HepG2 (cell line): Measurements from ENCODE around the gene KRTAP1-5. TPM values are rescaled to one million over a fixed set of nuclear protein-coding genes. Genes with fewer than 3 reads are reported as not detected.

Source experiments
- AKAP8 ChIP-seq: sonication (generic); formaldehyde crosslinking; IDR thresholded peaks from 2 replicates; pipeline ENCODE4 v1.5.1; 2020; ENCODE audit warnings: mild to moderate bottlenecking, missing genetic modification reagents
- HNF4G ChIP-seq, 2 experiments: sonication (generic) in 1 of 2; formaldehyde crosslinking in 1 of 2; IDR thresholded peaks; 2 replicates each; pipeline versions ENCODE4 v1.4.0 to v1.6.1; 2011 to 2020; ENCODE audit warnings: borderline replicate concordance in 2 of 2, low read depth in 2 of 2, mild to moderate bottlenecking in 2 of 2, low read length in 1 of 2, missing genetic modification reagents in 1 of 2, moderate library complexity in 1 of 2
- HNRNPL ChIP-seq: fragments of 200-400 bp; formaldehyde crosslinking; IDR thresholded peaks from 2 replicates; pipeline ENCODE4 v1.6.1; 2017; ENCODE audit warnings: mild to moderate bottlenecking, low read depth, low read length
- IRF1 ChIP-seq: sonication (generic); formaldehyde crosslinking; IDR thresholded peaks from 2 replicates; pipeline ENCODE4 v1.4.0; 2020; ENCODE audit warnings: low read depth, mild to moderate bottlenecking, missing genetic modification reagents
- NFIB ChIP-seq: sonication (generic); formaldehyde crosslinking; IDR thresholded peaks from 2 replicates; pipeline ENCODE4 v1.9.0; 2021; ENCODE audit warnings: missing genetic modification reagents, mild to moderate bottlenecking, borderline replicate concordance
- PRDM4 ChIP-seq: sonication (generic); formaldehyde crosslinking; IDR thresholded peaks from 2 replicates; pipeline ENCODE4 v1.9.0; 2021; ENCODE audit warnings: missing genetic modification reagents, borderline replicate concordance
- RBFOX2 ChIP-seq: fragments of 200-400 bp; formaldehyde crosslinking; IDR thresholded peaks from 2 replicates; pipeline ENCODE4 v1.6.1; 2017; ENCODE audit warnings: low read depth, mild to moderate bottlenecking, low read length
- REL ChIP-seq: sonication (generic); formaldehyde crosslinking; conservative IDR thresholded peaks from 2 replicates; pipeline ENCODE4 v1.8.0; 2022; ENCODE audit warnings: mild to moderate bottlenecking, missing genetic modification reagents, moderate library complexity
- SNRNP70 ChIP-seq: fragments of 200-400 bp; formaldehyde crosslinking; IDR thresholded peaks from 2 replicates; pipeline ENCODE4 v1.6.1; 2017; ENCODE audit warnings: mild to moderate bottlenecking, low read depth, low read length, moderate library complexity
- SOX5 ChIP-seq: IDR thresholded peaks from 2 replicates; pipeline ENCODE4 v1.6.1; 2016; ENCODE audit warnings: borderline replicate concordance
- ZBTB3 ChIP-seq: sonication (generic); formaldehyde crosslinking; IDR thresholded peaks from 2 replicates; pipeline ENCODE4 v1.4.0; 2020; ENCODE audit warnings: low read depth, mild to moderate bottlenecking, moderate library complexity, missing genetic modification reagents, borderline replicate concordance
- ZNF20 ChIP-seq: sonication (generic); formaldehyde crosslinking; IDR thresholded peaks from 2 replicates; pipeline ENCODE4 v1.4.0; 2020; ENCODE audit warnings: mild to moderate bottlenecking, moderate library complexity, missing genetic modification reagents
- ZNF383 ChIP-seq: sonication (generic); formaldehyde crosslinking; IDR thresholded peaks from 2 replicates; pipeline ENCODE4 v1.4.0; 2020; ENCODE audit warnings: missing genetic modification reagents, mild to moderate bottlenecking, borderline replicate concordance
- ZNF558 ChIP-seq: sonication (generic); formaldehyde crosslinking; IDR thresholded peaks from 2 replicates; pipeline ENCODE4 v1.9.0; 2022; ENCODE audit warnings: mild to moderate bottlenecking, missing genetic modification reagents, borderline replicate concordance
- ZNF580 ChIP-seq: IDR thresholded peaks from 2 replicates; pipeline ENCODE4 v1.6.1; 2016; ENCODE audit warnings: low read depth, borderline replicate concordance
- ZNF598 ChIP-seq: sonication (generic); formaldehyde crosslinking; IDR thresholded peaks from 2 replicates; pipeline ENCODE4 v1.5.1; 2020; ENCODE audit warnings: mild to moderate bottlenecking, missing genetic modification reagents, borderline replicate concordance
- ZNF678 ChIP-seq: sonication (generic); formaldehyde crosslinking; IDR thresholded peaks from 2 replicates; pipeline ENCODE4 v1.4.0; 2020; ENCODE audit warnings: mild to moderate bottlenecking, missing genetic modification reagents
- ZNF720 ChIP-seq: sonication (generic); formaldehyde crosslinking; IDR thresholded peaks from 2 replicates; pipeline ENCODE4 v1.4.0; 2020; ENCODE audit warnings: missing genetic modification reagents
- ZNF761 ChIP-seq: sonication (generic); formaldehyde crosslinking; conservative IDR thresholded peaks from 2 replicates; pipeline ENCODE4 v1.4.0; 2020; ENCODE audit warnings: mild to moderate bottlenecking, missing genetic modification reagents
- ZNF792 ChIP-seq: IDR thresholded peaks from 2 replicates; pipeline ENCODE4 v1.6.1; 2016
- polyA plus RNA-seq, 8 experiments: library from polyadenylated mRNA; depleted of rRNA in 3 of 8; stranded (reverse) in 7 of 8; unstranded in 1 of 8; fragments of >200 nt; fragmentation: Illumina TruSeq in 4 of 8; extraction: Trizol in 4 of 8; gene quantifications; 2 replicates each; pipeline versions ENCODE4 v1.2.1 to v1.2.3, GENCODE V29; 2011 to 2016; ENCODE audit warnings: low read depth in 4 of 8, missing spikeins in 1 of 8, mixed read lengths in 1 of 8; ENCODE audit not compliant: insufficient read depth in 1 of 8
- total RNA-seq, 5 experiments: library from RNA; depleted of rRNA; stranded (reverse); fragments of >200 nt; fragmentation: Illumina TruSeq; extraction: Trizol; gene quantifications; 2 replicates each; pipeline ENCODE4 v1.2.3, GENCODE V29; 2016; ENCODE audit warnings: low read depth in 1 of 5
- TF ChIP-seq, protein P1 (sequence below): IDR thresholded peaks from 2 replicates; pipeline ENCODE4 v1.6.1; 2016; ENCODE audit warnings: mild to moderate bottlenecking, missing biosample characterization, missing genetic modification reagents
- TF ChIP-seq, protein P2 (sequence below): sonication (generic); formaldehyde crosslinking; IDR thresholded peaks from 2 replicates; pipeline ENCODE4 v1.4.0; 2020; ENCODE audit warnings: mild to moderate bottlenecking, missing genetic modification reagents, borderline replicate concordance
- TF ChIP-seq, protein P3 (sequence below): sonication (generic); formaldehyde crosslinking; IDR thresholded peaks from 2 replicates; pipeline ENCODE4 v1.4.0; 2020; ENCODE audit warnings: missing genetic modification reagents

KRTAP1-5 gene
- total and polyA plus RNA-seq, 2 of the 13 experiments (the other 11 are each of a cell fraction or from before 2014, with no cell fraction given) = 0.09 TPM; not detected in 1

- no peak for TF ChIP-seq ZNF383
- no peak for TF ChIP-seq ZNF720 (CRISPR knock-in tag)
- no peak for TF ChIP-seq REL (CRISPR knock-in tag)
- no peak for TF ChIP-seq ZNF678
- no peak for TF ChIP-seq ZBTB3 (CRISPR knock-in tag)
- no peak for TF ChIP-seq AKAP8 (CRISPR knock-in tag)
- no peak for TF ChIP-seq RBFOX2
- TF ChIP-seq ZNF792 (CRISPR knock-in tag) = 0 out of 2 replicates have a peak, but pooled peaks have one; percentile 54
- no peak for TF ChIP-seq PRDM4 (CRISPR knock-in tag)
- TF ChIP-seq, protein P1, sequence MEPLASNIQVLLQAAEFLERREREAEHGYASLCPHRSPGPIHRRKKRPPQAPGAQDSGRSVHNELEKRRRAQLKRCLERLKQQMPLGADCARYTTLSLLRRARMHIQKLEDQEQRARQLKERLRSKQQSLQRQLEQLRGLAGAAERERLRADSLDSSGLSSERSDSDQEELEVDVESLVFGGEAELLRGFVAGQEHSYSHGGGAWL (CRISPR knock-in tag) = no peak
- no peak for TF ChIP-seq SNRNP70
- TF ChIP-seq, protein P2, sequence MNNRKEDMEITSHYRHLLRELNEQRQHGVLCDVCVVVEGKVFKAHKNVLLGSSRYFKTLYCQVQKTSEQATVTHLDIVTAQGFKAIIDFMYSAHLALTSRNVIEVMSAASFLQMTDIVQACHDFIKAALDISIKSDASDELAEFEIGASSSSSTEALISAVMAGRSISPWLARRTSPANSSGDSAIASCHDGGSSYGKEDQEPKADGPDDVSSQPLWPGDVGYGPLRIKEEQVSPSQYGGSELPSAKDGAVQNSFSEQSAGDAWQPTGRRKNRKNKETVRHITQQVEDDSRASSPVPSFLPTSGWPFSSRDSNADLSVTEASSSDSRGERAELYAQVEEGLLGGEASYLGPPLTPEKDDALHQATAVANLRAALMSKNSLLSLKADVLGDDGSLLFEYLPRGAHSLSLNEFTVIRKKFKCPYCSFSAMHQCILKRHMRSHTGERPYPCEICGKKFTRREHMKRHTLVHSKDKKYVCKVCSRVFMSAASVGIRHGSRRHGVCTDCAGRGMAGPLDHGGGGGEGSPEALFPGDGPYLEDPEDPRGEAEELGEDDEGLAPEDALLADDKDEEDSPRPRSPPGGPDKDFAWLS (CRISPR knock-in tag) = no peak
- TF ChIP-seq ZNF761 (CRISPR knock-in tag) = no peak
- no peak for TF ChIP-seq ZNF20
- no peak for TF ChIP-seq ZNF598 (CRISPR knock-in tag)
- TF ChIP-seq NFIB (CRISPR knock-in tag) = no peak
- no peak for TF ChIP-seq ZNF580 (CRISPR knock-in tag)
- TF ChIP-seq, protein P3, sequence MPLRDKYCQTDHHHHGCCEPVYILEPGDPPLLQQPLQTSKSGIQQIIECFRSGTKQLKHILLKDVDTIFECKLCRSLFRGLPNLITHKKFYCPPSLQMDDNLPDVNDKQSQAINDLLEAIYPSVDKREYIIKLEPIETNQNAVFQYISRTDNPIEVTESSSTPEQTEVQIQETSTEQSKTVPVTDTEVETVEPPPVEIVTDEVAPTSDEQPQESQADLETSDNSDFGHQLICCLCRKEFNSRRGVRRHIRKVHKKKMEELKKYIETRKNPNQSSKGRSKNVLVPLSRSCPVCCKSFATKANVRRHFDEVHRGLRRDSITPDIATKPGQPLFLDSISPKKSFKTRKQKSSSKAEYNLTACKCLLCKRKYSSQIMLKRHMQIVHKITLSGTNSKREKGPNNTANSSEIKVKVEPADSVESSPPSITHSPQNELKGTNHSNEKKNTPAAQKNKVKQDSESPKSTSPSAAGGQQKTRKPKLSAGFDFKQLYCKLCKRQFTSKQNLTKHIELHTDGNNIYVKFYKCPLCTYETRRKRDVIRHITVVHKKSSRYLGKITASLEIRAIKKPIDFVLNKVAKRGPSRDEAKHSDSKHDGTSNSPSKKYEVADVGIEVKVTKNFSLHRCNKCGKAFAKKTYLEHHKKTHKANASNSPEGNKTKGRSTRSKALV = no peak
- peak; percentile 100 for TF ChIP-seq SOX5 (CRISPR knock-in tag)
- no peak for TF ChIP-seq ZNF558
- no peak for TF ChIP-seq IRF1
- no peak for TF ChIP-seq HNF4G (IDR thresholded peaks at IDR 0.05; ENCODE audit: borderline replicate concordance, low read depth, low read length)
- TF ChIP-seq HNF4G (CRISPR knock-in tag; IDR thresholded peaks at IDR 0.05; ENCODE audit: borderline replicate concordance, low read depth) = no peak
- no peak for TF ChIP-seq HNRNPL
Observed at GRCh38 chr17:41009301-41009760, 17.7 kb downstream of the KRTAP1-5 start (continued).
